Measurements from ENCODE around the gene GTPBP6. TPM values are rescaled to one million over a fixed set of nuclear protein-coding genes. Genes with fewer than 3 reads are reported as not detected.

Gene GTPBP6
- total and polyA plus RNA-seq, 2 donors (not counting 3 experiments of a cell fraction or from before 2014, with no cell fraction given) = 39.1 to 63.5 TPM

DNA sequence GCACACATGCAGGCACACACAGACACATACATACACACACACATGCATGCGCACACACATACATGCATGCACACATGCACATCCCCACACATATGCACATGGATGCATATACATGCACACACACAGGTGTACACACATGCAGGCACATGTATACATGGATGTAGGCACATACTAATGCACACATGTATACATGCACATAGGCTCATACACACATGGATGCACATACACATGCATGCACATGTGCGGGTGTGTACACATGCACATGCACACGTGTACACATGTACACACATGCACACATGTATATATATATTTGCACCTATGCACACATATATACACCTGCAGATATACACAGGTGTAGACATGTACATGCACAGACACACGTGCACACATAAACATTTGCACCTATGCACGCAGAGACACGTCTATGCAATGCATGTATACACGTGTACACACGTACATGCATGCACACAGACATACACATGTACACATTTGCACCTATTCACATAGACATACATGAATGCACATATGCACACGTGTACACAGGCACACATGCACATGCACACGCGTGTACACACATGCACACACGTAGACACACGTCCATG, 33.4 kb downstream of the GTPBP6 start:
- no peak for DNase-seq (ENCODE audit: low read depth, low spot score)
- intact Hi-C loops (cut with micrococcal nuclease) (no loop called here), dilution Hi-C loops (cut with MboI; ENCODE audit: extremely low pct_ligation_motif_present, low sequenced_read_pairs) (no loop called here)
- H2AFZ ChIP-seq (ENCODE audit: low read depth, low read length) = no peak overlapping the region
- no peaks in the 10 kb centered on the region for H3K27me3 ChIP-seq (ENCODE audit: control insufficient read depth in 2 of 2, insufficient read depth in 2 of 2, low read length in 2 of 2)
- H3K36me3 ChIP-seq (ENCODE audit: control insufficient read depth in 2 of 2, extremely low read depth in 1 of 2, insufficient read depth in 2 of 2, low read length in 2 of 2) = no peaks in the 10 kb centered on the region
- no peaks in the 10 kb centered on the region for H3K4me1 ChIP-seq (ENCODE audit: control insufficient read depth, extremely low read depth, insufficient read depth, low read length)
- TF ChIP-seq POLR2AphosphoS5 (IDR thresholded peaks at IDR 0.05; ENCODE audit: insufficient read depth, low read depth, low read length) (no peak), FOS (IDR thresholded peaks at IDR 0.05; ENCODE audit: borderline replicate concordance, insufficient read depth, low read length) (no peak), JUN (IDR thresholded peaks at IDR 0.05; ENCODE audit: borderline replicate concordance, insufficient read depth, insufficient read length, low read depth) (no peak), POLR2A (IDR thresholded peaks at IDR 0.05; ENCODE audit: low read depth, low read length) (no peak), GATA2 (IDR thresholded peaks at IDR 0.05; ENCODE audit: insufficient read depth, insufficient read length, low read depth, low read length) (no peak), MYC (IDR thresholded peaks at IDR 0.05; ENCODE audit: low read depth, low read length) (no peak), EZH2 (IDR thresholded peaks at IDR 0.05; ENCODE audit: borderline replicate concordance, low read depth, low read length, severe bottlenecking) (no peak)
- TF ChIP-seq, protein P1, sequence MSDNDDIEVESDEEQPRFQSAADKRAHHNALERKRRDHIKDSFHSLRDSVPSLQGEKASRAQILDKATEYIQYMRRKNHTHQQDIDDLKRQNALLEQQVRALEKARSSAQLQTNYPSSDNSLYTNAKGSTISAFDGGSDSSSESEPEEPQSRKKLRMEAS (IDR thresholded peaks at IDR 0.05; ENCODE audit: insufficient read depth, insufficient read length) = no peak
- TF ChIP-seq, protein P2, sequence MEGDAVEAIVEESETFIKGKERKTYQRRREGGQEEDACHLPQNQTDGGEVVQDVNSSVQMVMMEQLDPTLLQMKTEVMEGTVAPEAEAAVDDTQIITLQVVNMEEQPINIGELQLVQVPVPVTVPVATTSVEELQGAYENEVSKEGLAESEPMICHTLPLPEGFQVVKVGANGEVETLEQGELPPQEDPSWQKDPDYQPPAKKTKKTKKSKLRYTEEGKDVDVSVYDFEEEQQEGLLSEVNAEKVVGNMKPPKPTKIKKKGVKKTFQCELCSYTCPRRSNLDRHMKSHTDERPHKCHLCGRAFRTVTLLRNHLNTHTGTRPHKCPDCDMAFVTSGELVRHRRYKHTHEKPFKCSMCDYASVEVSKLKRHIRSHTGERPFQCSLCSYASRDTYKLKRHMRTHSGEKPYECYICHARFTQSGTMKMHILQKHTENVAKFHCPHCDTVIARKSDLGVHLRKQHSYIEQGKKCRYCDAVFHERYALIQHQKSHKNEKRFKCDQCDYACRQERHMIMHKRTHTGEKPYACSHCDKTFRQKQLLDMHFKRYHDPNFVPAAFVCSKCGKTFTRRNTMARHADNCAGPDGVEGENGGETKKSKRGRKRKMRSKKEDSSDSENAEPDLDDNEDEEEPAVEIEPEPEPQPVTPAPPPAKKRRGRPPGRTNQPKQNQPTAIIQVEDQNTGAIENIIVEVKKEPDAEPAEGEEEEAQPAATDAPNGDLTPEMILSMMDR (IDR thresholded peaks at IDR 0.05; ENCODE audit: extremely low read depth in 1 of 2, insufficient read depth in 1 of 2, low read depth in 1 of 2, low read length in 2 of 2) = no peak
- H4K20me1 ChIP-seq (replicated peaks; ENCODE audit: control insufficient read depth, extremely low read depth, insufficient read depth, low read length) = no peaks in the 10 kb centered on the region
- H3K4me3 ChIP-seq (replicated peaks in 1 of 3; ENCODE audit: insufficient read depth in 1 of 3, low read depth in 1 of 3, low read length in 3 of 3) = no peak overlapping the region
- no peaks in the 10 kb centered on the region for H3K79me2 ChIP-seq (ENCODE audit: control insufficient read depth, insufficient read depth, low read length)
- H3K9ac ChIP-seq (replicated peaks; ENCODE audit: extremely low read depth, insufficient read depth, low read length) = no peak overlapping the region
- H3K9me1 ChIP-seq (replicated peaks; ENCODE audit: control insufficient read depth, extremely low read depth, insufficient read depth, low read length) = no peaks in the 10 kb centered on the region
- no peaks in the 10 kb centered on the region for H3K9me3 ChIP-seq (replicated peaks; ENCODE audit: control insufficient read depth, insufficient read depth, low read length)
- H3K4me2 ChIP-seq (ENCODE audit: insufficient read depth, low read length) = no peak overlapping the region
- BruUV-seq (replicated peaks) = no TSS peak
- no peak for FAIRE-seq
- ChIA-PET CTCF (no interaction called here), POLR2A (no interaction called here)
- H3K27ac ChIP-seq (ENCODE audit: insufficient read depth, low read depth, low read length) = no peak overlapping the region
